Measurements from ENCODE around the gene KIF18A.
"Not testable (repeated sequence)": the region's sequence is repeated elsewhere in the genome, so short reads cannot be mapped to it uniquely, and the experiment has no call there.

KIF18A gene

GRCh38 chr11:28107750-28108618 lies at the start of gene KIF18A, which contains the start of gene METTL15:
Gene KIF18A, minus strand, starts transcription at chr11:28108156. Its CDS starts 10,209 bp downstream, at chr11:28097947.
Gene METTL15, plus strand, starts transcription at chr11:28108388. Its CDS starts 4,947 bp downstream, at chr11:28113335.
- peak; percentile 95 to 97 (median 96) for DNase-seq (ENCODE audit: low read depth in 3 of 3)

GRCh38 chr11:28153586-28153985 lies 45.6 kb upstream of the KIF18A start:
- no peak for DNase-seq (ENCODE audit: low read depth in 3 of 3)

- no peak for DNase-seq (ENCODE audit: low read depth in 3 of 3)
Observed at GRCh38 chr11:28152743-28153142, 44.8 kb upstream of the KIF18A start.

GRCh38 chr11:28146123-28146751 lies 38.3 kb upstream of the KIF18A start:
- DNase-seq (ENCODE audit: low read depth in 3 of 3) = no peak

GRCh38 chr11:28144808-28145207 lies 36.9 kb upstream of the KIF18A start:
- no peak for DNase-seq (ENCODE audit: low read depth in 3 of 3)

- DNase-seq (ENCODE audit: low read depth in 3 of 3) = no peak
Observed at GRCh38 chr11:28142724-28143123, 34.8 kb upstream of the KIF18A start.

- DNase-seq (ENCODE audit: low read depth in 3 of 3) = no peak
Observed at GRCh38 chr11:28140689-28141455, 32.9 kb upstream of the KIF18A start.

GRCh38 chr11:28139841-28140415 lies 32.0 kb upstream of the KIF18A start:
- DNase-seq (ENCODE audit: low read depth in 3 of 3) = no peak

GRCh38 chr11:28137832-28138231 lies 29.9 kb upstream of the KIF18A start:
- no peak for DNase-seq (ENCODE audit: low read depth in 3 of 3)

GRCh38 chr11:28137366-28137765 lies 29.4 kb upstream of the KIF18A start:
- no peak for DNase-seq (ENCODE audit: low read depth in 3 of 3)

GRCh38 chr11:28136157-28136556 lies 28.2 kb upstream of the KIF18A start:
- DNase-seq (ENCODE audit: low read depth in 3 of 3) = not testable (repeated sequence)

GRCh38 chr11:28133146-28133545 lies 25.2 kb upstream of the KIF18A start:
- DNase-seq (ENCODE audit: low read depth in 3 of 3) = no peak

GRCh38 chr11:28132548-28132947 lies 24.6 kb upstream of the KIF18A start:
- no peak for DNase-seq (ENCODE audit: low read depth in 3 of 3)

- no peak for DNase-seq (ENCODE audit: low read depth in 3 of 3)
Observed at GRCh38 chr11:28123151-28123581, 15.2 kb upstream of the KIF18A start.

- DNase-seq (ENCODE audit: low read depth in 3 of 3) = no peak
Observed at GRCh38 chr11:28117712-28118111, 9.8 kb upstream of the KIF18A start.

GRCh38 chr11:28114731-28115130 lies 6.8 kb upstream of the KIF18A start:
- no peak for DNase-seq (ENCODE audit: low read depth in 3 of 3)

GRCh38 chr11:28114116-28114515 lies 6.2 kb upstream of the KIF18A start:
- no peak for DNase-seq (ENCODE audit: low read depth in 3 of 3)

GRCh38 chr11:28110821-28111200 lies 2.9 kb upstream of the KIF18A start:
- no peak for DNase-seq (ENCODE audit: low read depth in 3 of 3)

GRCh38 chr11:28110108-28110820 lies 2.3 kb upstream of the KIF18A start:
- DNase-seq (ENCODE audit: low read depth in 3 of 3) = peak in 1 of 3 donors; percentile 14

- no peak for DNase-seq (ENCODE audit: low read depth in 3 of 3)
Observed at GRCh38 chr11:28108958-28109357, 1.0 kb upstream of the KIF18A start.

- DNase-seq (ENCODE audit: low read depth in 3 of 3) = no peak
Observed at GRCh38 chr11:28107191-28107749, 686 bp downstream of the KIF18A start.

Measured in stimulated activated CD4-positive, alpha-beta T cell treated with anti-CD3 and anti-CD28 coated beads, TNF-alpha, amount 100 ng/mL, for 48 hours (primary cell).